Measurements from ENCODE around the gene GADD45A.

The GADD45A gene

DNA sequence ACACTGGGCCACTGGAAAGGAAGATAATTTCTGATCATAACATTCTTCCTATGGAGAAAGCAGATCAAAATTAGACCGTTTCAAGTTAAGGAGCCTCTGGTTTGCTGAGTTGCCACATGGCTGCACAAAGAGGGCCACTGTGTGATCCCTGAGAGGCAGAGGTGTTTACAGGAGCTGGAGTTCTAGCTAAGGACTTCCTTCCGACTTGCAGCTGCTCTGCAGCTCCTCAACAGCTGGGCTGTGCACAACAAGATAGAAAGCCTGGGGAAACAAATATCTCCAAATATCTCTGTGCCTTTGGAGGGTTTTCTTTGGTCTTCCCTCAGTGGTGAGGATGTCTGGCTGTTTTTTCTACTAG is 26.8 kb downstream of the GADD45A start:
- H3K36me3 ChIP-seq (ENCODE audit: control insufficient read depth in 2 of 2, insufficient read depth in 1 of 2, low read length in 2 of 2), result no peaks in the 10 kb centered on the region
- no peak overlapping the region for H3K4me3 ChIP-seq (ENCODE audit: low read depth, low read length)
- ChIA-PET POLR2A (no interaction called here), CTCF (interaction anchor here (0.7 to 1.6 kb wide), 5 partner anchors 9 to 61 kb away, joined by 3 to 6 read pairs (median 4); no protein-coding TSS in a partner anchor)
- H3K27ac ChIP-seq (ENCODE audit: extremely low read depth, low read depth, low read length), result no peak overlapping the region
- H3K9me3 ChIP-seq (ENCODE audit: control insufficient read depth, insufficient read depth, low read depth, low read length), result no peaks in the 10 kb centered on the region
- TF ChIP-seq, protein P1, sequence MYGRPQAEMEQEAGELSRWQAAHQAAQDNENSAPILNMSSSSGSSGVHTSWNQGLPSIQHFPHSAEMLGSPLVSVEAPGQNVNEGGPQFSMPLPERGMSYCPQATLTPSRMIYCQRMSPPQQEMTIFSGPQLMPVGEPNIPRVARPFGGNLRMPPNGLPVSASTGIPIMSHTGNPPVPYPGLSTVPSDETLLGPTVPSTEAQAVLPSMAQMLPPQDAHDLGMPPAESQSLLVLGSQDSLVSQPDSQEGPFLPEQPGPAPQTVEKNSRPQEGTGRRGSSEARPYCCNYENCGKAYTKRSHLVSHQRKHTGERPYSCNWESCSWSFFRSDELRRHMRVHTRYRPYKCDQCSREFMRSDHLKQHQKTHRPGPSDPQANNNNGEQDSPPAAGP (tag by site-specific recombination; IDR thresholded peaks at IDR 0.05), result no peak
- TF ChIP-seq ZNF394 (tag by site-specific recombination; IDR thresholded peaks at IDR 0.05; ENCODE audit: borderline replicate concordance) (no peak), ZNF626 (tag by site-specific recombination; IDR thresholded peaks at IDR 0.05) (no peak), ZNF621 (tag by site-specific recombination; IDR thresholded peaks at IDR 0.05) (no peak), ZBTB7A (tag by site-specific recombination; IDR thresholded peaks at IDR 0.05; ENCODE audit: low read depth) (no peak), ZBTB20 (tag by site-specific recombination; IDR thresholded peaks at IDR 0.05) (no peak), ZNF571 (tag by site-specific recombination; IDR thresholded peaks at IDR 0.05) (no peak)
- TF ChIP-seq, protein P2, sequence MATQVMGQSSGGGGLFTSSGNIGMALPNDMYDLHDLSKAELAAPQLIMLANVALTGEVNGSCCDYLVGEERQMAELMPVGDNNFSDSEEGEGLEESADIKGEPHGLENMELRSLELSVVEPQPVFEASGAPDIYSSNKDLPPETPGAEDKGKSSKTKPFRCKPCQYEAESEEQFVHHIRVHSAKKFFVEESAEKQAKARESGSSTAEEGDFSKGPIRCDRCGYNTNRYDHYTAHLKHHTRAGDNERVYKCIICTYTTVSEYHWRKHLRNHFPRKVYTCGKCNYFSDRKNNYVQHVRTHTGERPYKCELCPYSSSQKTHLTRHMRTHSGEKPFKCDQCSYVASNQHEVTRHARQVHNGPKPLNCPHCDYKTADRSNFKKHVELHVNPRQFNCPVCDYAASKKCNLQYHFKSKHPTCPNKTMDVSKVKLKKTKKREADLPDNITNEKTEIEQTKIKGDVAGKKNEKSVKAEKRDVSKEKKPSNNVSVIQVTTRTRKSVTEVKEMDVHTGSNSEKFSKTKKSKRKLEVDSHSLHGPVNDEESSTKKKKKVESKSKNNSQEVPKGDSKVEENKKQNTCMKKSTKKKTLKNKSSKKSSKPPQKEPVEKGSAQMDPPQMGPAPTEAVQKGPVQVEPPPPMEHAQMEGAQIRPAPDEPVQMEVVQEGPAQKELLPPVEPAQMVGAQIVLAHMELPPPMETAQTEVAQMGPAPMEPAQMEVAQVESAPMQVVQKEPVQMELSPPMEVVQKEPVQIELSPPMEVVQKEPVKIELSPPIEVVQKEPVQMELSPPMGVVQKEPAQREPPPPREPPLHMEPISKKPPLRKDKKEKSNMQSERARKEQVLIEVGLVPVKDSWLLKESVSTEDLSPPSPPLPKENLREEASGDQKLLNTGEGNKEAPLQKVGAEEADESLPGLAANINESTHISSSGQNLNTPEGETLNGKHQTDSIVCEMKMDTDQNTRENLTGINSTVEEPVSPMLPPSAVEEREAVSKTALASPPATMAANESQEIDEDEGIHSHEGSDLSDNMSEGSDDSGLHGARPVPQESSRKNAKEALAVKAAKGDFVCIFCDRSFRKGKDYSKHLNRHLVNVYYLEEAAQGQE (tag by site-specific recombination; IDR thresholded peaks at IDR 0.05), result no peak
- TF ChIP-seq, protein P3, sequence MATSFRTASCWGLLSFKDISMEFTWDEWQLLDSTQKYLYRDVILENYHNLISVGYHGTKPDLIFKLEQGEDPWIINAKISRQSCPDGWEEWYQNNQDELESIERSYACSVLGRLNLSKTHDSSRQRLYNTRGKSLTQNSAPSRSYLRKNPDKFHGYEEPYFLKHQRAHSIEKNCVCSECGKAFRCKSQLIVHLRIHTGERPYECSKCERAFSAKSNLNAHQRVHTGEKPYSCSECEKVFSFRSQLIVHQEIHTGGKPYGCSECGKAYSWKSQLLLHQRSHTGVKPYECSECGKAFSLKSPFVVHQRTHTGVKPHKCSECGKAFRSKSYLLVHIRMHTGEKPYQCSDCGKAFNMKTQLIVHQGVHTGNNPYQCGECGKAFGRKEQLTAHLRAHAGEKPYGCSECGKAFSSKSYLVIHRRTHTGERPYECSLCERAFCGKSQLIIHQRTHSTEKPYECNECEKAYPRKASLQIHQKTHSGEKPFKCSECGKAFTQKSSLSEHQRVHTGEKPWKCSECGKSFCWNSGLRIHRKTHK (tag by site-specific recombination; IDR thresholded peaks at IDR 0.05), result no peak
- TF ChIP-seq, protein P4, sequence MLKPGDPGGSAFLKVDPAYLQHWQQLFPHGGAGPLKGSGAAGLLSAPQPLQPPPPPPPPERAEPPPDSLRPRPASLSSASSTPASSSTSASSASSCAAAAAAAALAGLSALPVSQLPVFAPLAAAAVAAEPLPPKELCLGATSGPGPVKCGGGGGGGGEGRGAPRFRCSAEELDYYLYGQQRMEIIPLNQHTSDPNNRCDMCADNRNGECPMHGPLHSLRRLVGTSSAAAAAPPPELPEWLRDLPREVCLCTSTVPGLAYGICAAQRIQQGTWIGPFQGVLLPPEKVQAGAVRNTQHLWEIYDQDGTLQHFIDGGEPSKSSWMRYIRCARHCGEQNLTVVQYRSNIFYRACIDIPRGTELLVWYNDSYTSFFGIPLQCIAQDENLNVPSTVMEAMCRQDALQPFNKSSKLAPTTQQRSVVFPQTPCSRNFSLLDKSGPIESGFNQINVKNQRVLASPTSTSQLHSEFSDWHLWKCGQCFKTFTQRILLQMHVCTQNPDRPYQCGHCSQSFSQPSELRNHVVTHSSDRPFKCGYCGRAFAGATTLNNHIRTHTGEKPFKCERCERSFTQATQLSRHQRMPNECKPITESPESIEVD (tag by site-specific recombination; IDR thresholded peaks at IDR 0.05), result no peak
- peaks cover 18% of the 10 kb centered on the region for H3K4me1 ChIP-seq (ENCODE audit: control insufficient read depth, insufficient read depth, low read length)

DNA sequence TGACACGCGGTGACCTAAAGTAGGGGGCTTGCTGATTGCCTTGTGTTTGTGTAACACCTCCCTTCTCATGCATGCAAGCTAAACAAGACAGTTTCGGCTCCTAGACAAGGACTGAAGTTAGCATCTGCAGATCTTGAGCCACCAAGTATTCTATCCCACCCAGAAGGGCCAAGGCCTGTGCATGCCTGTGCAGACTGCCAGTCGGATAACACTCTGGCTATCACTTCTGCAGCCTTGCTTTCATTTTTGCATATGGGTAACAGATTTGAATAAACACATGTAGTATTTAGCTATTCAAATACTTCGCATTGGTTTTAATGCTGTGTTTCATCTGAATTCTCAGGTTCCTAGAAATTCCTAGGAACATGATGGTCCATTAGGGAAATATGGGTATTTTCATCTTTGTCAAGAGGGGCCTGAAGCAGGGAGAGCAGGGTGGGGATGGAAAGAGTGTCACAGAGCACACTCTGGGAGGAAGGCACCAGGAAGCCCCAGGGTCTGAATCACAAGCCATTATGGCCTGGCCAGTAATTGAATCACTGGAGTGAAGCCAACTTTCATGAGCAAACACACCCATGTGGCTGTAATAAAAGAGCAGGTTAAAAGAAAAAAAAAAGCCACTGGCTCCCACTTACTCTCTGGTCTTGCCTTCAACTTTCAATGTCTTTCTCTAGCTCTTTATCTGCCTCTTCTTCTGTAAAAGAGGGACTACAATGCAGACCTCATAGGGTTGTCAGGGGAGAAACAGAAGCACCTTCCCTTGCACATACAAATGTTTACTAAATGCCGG is 28.3 kb downstream of the GADD45A start:
- H3K36me3 ChIP-seq (ENCODE audit: control insufficient read depth in 2 of 2, insufficient read depth in 1 of 2, low read length in 2 of 2), result no peaks in the 10 kb centered on the region
- ChIA-PET POLR2A (interaction anchor here (0.6 to 1.3 kb wide), 3 partner anchors 27 to 44 kb away, joined by 3 to 5 read pairs (median 3); partner anchors contain the start of gene GADD45A), CTCF (interaction anchor here (0.6 to 1.6 kb wide), 7 partner anchors 9 to 464 kb away, joined by 3 to 4 read pairs (median 3); no protein-coding TSS in a partner anchor)
- H3K9me3 ChIP-seq (ENCODE audit: control insufficient read depth, insufficient read depth, low read depth, low read length), result no peaks in the 10 kb centered on the region
- H3K27ac ChIP-seq (ENCODE audit: extremely low read depth, low read depth, low read length), result peak overlapping the region; percentile 70
- peaks cover 20% of the 10 kb centered on the region for H3K4me1 ChIP-seq (ENCODE audit: control insufficient read depth, insufficient read depth, low read length)
- H3K4me3 ChIP-seq (ENCODE audit: low read depth, low read length), result no peak overlapping the region
- TF ChIP-seq, protein P5, sequence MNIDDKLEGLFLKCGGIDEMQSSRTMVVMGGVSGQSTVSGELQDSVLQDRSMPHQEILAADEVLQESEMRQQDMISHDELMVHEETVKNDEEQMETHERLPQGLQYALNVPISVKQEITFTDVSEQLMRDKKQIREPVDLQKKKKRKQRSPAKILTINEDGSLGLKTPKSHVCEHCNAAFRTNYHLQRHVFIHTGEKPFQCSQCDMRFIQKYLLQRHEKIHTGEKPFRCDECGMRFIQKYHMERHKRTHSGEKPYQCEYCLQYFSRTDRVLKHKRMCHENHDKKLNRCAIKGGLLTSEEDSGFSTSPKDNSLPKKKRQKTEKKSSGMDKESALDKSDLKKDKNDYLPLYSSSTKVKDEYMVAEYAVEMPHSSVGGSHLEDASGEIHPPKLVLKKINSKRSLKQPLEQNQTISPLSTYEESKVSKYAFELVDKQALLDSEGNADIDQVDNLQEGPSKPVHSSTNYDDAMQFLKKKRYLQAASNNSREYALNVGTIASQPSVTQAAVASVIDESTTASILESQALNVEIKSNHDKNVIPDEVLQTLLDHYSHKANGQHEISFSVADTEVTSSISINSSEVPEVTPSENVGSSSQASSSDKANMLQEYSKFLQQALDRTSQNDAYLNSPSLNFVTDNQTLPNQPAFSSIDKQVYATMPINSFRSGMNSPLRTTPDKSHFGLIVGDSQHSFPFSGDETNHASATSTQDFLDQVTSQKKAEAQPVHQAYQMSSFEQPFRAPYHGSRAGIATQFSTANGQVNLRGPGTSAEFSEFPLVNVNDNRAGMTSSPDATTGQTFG (tag by site-specific recombination; IDR thresholded peaks at IDR 0.05; ENCODE audit: borderline replicate concordance), result no peak
- peak; percentile 61 for TF ChIP-seq ZNF366 (tag by site-specific recombination; conservative IDR thresholded peaks at IDR 0.05)
- TF ChIP-seq FEZF1 (tag by site-specific recombination; IDR thresholded peaks at IDR 0.05), result peak; percentile 92
- TF ChIP-seq PRDM1 (tag by site-specific recombination; IDR thresholded peaks at IDR 0.05), result peak; percentile 87
- no peak for TF ChIP-seq ZNF169 (tag by site-specific recombination; IDR thresholded peaks at IDR 0.05)
- peak; percentile 33; the same call in 1 of the 2 replicates for TF ChIP-seq KLF1 (tag by site-specific recombination; IDR thresholded peaks at IDR 0.05)
- TF ChIP-seq ZNF558 (tag by site-specific recombination; IDR thresholded peaks at IDR 0.05), result no peak
- TF ChIP-seq ZBTB20 (tag by site-specific recombination; IDR thresholded peaks at IDR 0.05), result no peak; the same call in 1 of the 2 replicates
- TF ChIP-seq, protein P4 (tag by site-specific recombination; IDR thresholded peaks at IDR 0.05), result 0 out of 2 replicates have a peak, but pooled peaks have one; percentile 14
- TF ChIP-seq, protein P6, sequence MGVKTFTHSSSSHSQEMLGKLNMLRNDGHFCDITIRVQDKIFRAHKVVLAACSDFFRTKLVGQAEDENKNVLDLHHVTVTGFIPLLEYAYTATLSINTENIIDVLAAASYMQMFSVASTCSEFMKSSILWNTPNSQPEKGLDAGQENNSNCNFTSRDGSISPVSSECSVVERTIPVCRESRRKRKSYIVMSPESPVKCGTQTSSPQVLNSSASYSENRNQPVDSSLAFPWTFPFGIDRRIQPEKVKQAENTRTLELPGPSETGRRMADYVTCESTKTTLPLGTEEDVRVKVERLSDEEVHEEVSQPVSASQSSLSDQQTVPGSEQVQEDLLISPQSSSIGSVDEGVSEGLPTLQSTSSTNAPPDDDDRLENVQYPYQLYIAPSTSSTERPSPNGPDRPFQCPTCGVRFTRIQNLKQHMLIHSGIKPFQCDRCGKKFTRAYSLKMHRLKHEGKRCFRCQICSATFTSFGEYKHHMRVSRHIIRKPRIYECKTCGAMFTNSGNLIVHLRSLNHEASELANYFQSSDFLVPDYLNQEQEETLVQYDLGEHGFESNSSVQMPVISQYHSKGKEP (tag by site-specific recombination; IDR thresholded peaks at IDR 0.05), result 0 out of 2 replicates have a peak, but pooled peaks have one; percentile 4
